Bone marrow (tissue), 2 donors: Measurements from ENCODE around the gene SNAPC2.

ENCODE experiments used
- DNase-seq, 2 donors: peaks; one replicate each; lab custom pipeline; 2025; lab: John Stamatoyannopoulos, UW

The SNAPC2 gene

DNA sequence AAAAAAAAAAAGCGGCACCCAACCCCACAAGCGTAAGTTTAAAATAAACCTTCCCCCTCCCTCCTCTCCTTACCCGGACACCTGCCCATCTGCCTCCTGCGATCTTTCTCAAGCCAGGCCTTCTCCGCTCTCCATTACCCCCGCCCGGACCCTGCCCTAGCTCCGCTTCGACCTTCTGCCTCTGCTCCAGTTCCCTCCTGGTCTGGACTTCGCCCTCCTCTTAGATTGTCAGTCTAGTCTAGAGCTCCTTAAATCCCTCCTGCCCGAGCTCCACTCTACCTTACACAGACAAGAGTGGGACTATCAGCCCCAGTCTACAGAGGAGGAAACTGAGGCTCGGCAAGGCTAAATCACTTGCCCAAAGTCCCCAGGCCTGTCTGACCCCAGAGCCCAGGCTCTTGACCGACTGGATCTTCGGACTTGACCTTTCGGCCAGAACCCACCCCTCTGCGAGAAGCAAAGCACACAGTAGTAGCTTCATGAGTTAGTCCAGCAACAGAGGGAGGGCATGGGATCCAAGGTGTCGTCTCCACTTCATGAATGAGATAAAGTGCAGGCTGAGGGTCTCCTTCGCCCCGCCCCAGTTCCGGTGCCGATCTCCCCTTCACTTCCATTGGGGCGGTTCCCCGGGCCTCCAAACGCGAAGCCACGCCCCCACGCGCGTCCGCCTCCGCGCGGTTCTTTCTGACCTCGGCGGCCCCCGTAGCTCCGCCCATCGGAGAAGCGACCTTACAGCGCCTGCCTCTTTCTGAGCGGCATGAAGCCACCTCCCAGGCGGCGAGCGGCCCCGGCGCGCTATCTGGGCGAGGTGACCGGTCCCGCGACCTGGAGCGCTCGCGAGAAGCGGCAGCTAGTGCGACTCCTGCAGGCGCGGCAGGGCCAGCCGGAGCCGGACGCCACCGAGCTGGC, at the start of gene SNAPC2:
TSS of gene SNAPC2 (plus strand) at position 729 of the 909 bp plus-strand sequence. CDS start at position 758, 29 bp downstream.
- peak; percentile 83 to 100 for DNase-seq

- DNase-seq = no peak
Observed at GRCh38 chr19:7870571-7871436, 49.3 kb upstream of the SNAPC2 start.

- DNase-seq = peak; percentile 15 to 66
Observed at GRCh38 chr19:7871437-7872305, 48.5 kb upstream of the SNAPC2 start.

DNA sequence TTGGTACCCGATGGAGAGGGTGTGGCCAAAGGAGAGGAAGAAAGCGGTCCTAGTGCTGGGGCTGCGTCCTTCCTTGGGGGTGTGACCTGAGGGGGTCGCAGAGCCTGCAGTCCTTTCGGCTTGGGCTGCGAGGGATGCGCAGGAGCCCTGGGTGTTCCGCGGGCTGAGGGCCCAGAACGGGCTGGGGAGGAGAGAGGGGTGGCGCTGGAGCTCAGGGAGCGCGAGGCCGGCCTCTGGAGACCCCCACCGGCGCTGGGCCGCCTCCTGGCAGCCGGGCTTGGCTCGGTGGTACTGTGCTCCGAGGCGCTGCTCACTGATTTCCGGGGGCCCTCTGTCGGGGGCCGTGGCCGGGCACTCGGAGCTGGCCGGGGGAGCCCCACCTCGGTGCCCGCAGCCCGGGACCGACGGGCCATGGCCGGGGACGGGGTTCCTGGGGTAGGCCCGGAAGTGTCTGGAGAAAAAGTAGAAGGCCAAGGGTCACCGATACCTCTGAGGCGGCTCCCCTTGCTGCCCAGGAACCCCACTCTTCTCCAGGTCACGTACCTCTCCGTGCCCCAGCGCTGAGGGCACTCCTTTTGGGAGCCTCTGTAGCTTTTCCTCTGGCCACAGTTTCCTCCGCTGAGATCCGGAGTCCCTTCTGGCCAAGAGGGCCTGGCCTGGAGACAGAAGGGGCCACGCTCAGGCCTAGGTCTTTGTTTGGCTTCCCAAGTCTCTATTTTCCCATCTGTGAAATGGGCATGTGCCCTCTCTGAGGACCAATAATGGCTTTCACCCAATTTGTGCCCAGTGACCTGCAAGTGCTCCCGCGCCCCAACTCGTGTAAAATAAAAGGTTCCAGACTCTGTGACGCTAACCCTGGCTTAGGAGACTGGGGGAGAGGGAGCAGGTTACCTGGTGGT, 47.6 kb upstream of the SNAPC2 start:
- no peak for DNase-seq

GRCh38 chr19:7873304-7874075, 46.6 kb upstream of the SNAPC2 start:
- DNase-seq = no peak

GRCh38 chr19:7874076-7874896, 45.9 kb upstream of the SNAPC2 start, which contains the start of gene PRR36:
TSS of gene PRR36 (minus strand) at chr19:7874390. CDS start at chr19:7873689, 701 bp downstream.
- no peak for DNase-seq

- no peak for DNase-seq
Observed at GRCh38 chr19:7874897-7875273, 45.3 kb upstream of the SNAPC2 start.

GRCh38 chr19:7877249-7877836, 42.8 kb upstream of the SNAPC2 start:
- DNase-seq = no peak

- no peak for DNase-seq
Observed at GRCh38 chr19:7879111-7879807, 40.9 kb upstream of the SNAPC2 start.

DNA sequence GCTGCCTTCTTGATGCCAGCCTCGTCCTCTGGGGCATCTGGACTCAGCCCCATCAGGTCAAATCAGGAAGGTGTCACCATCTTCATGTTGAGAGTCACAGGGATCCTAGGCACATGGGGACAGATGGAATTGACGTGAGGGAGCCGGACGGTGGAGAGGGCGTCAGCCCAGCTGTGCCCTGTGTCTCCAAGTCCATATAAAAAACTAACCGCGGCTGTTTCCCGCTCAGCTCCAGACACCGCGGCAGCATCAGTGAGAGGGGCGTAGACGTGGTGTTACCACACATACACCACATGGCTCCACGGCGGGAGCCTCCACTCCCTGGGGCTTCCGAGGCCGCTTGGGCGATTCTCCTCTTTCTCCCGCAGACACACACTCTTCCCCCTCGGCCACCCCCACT, 40.3 kb upstream of the SNAPC2 start:
- no peak for DNase-seq

GRCh38 chr19:7881910-7882309, 38.2 kb upstream of the SNAPC2 start:
- no peak for DNase-seq

- DNase-seq = no peak
Observed at GRCh38 chr19:7883105-7883504, 37.0 kb upstream of the SNAPC2 start.

DNA sequence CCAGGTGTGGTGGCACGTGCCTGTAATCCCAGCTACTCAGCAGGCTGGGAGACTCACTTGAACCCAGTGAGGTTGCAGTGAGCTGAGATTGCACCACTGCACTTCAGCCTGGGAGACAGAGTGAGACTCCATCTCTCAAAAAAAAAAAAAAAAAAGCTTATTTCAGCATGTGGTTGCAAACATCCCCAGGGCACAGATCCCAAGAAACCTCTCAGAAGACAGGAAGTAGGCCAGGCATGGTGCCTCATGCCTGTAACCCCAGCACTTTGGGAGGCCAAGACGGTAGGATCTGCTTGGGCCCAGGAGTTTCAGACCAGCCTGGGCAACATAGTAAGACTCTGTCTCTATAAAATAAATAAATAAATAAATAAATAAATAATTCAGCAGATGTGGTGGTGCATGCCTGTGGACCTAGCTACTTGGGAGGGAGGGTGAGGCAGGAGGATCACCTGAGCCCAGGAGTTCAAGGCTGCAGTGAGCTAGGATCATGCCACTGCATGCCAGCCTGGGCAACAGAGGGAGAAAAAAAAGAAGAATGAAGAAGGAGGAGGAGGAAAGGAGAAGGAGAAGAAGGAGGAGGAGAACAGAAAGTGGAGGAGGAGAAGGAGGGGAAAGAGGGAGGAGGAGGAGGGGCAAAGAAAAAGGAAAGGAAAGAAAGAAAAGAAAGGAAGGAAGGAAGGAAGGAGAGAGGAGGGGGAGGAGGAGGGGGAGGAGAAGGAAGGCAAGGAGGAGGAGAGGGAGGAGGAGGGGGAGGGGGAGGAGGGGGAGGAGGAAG, 36.2 kb upstream of the SNAPC2 start:
- DNase-seq = no peak

- no peak for DNase-seq
Observed at GRCh38 chr19:7885818-7886217, 34.3 kb upstream of the SNAPC2 start.

DNA sequence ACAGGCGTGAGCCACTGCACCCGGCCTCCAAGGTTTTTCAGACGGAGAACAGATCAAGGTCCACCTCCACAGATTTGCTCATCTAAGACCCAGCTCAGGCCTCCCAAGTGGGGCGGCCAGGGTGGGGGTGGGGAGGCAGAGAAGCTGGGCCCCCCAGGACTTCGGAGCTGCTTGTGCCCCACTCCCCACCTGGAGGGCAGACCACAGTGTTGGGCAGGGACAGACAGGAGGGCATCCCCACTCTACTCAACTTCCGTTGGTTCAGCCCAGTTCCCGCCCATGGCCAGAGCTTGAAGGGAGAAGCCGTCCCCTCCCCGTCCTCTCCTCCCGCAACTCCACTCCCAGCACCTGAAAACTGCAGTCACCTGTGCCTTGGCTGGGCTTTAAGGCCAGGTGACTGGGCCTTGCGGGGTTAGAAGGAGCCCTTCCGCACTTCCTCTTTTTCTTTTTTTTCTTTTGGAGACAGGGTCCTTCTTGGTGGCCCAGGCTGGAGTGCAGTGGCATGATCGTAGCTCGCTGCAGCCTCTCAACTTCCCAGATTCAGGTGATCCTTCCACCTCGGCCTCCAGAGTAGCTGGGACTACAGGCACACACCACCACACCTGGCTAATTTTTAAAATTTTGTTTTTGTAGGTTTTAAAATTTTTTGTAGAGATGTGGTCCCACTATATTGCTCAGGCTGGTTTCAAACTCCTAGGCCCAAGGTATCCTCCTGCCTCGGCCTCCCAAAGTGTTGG, 32.6 kb upstream of the SNAPC2 start:
- no peak for DNase-seq

GRCh38 chr19:7888145-7888825, 31.9 kb upstream of the SNAPC2 start, which contains the start of gene LRRC8E:
TSS of gene LRRC8E (plus strand) at chr19:7888510. CDS start at chr19:7895604, 7,094 bp downstream.
- no peak for DNase-seq
